ENCODE measurements around the gene IST1.

DNA sequence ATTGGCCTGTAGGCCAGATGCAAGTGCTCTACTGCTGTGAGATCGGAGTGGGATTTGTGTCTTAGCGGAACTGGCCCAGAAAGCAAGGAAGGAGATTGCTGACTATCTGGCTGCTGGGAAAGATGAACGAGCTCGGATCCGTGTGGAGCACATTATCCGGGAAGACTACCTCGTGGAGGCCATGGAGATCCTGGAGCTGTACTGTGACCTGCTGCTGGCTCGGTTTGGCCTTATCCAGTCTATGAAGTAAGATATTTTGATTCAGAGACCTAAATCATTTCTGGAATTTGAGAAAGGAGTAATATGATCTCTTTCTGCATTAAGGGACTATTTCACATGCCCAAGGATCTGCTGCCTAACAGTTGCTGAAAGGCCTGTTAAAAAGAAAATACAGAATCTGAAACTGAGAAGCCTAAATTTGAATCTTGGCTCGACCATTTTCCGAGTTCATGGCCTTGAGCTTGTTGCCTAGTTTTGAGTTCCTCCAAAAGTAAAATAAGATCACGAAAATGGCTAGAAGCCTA lies 21.1 kb downstream of the IST1 start:
- TF ChIP-seq, protein P1, sequence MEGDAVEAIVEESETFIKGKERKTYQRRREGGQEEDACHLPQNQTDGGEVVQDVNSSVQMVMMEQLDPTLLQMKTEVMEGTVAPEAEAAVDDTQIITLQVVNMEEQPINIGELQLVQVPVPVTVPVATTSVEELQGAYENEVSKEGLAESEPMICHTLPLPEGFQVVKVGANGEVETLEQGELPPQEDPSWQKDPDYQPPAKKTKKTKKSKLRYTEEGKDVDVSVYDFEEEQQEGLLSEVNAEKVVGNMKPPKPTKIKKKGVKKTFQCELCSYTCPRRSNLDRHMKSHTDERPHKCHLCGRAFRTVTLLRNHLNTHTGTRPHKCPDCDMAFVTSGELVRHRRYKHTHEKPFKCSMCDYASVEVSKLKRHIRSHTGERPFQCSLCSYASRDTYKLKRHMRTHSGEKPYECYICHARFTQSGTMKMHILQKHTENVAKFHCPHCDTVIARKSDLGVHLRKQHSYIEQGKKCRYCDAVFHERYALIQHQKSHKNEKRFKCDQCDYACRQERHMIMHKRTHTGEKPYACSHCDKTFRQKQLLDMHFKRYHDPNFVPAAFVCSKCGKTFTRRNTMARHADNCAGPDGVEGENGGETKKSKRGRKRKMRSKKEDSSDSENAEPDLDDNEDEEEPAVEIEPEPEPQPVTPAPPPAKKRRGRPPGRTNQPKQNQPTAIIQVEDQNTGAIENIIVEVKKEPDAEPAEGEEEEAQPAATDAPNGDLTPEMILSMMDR (IDR thresholded peaks at IDR 0.05; ENCODE audit: low read depth, low read length, missing input control): no peak
- TF ChIP-seq, protein P2, sequence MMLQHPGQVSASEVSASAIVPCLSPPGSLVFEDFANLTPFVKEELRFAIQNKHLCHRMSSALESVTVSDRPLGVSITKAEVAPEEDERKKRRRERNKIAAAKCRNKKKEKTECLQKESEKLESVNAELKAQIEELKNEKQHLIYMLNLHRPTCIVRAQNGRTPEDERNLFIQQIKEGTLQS (IDR thresholded peaks at IDR 0.05): no peak
- no peak for TF ChIP-seq YY1 (IDR thresholded peaks at IDR 0.05)
